ENCODE data around the gene METTL1.

DNA sequence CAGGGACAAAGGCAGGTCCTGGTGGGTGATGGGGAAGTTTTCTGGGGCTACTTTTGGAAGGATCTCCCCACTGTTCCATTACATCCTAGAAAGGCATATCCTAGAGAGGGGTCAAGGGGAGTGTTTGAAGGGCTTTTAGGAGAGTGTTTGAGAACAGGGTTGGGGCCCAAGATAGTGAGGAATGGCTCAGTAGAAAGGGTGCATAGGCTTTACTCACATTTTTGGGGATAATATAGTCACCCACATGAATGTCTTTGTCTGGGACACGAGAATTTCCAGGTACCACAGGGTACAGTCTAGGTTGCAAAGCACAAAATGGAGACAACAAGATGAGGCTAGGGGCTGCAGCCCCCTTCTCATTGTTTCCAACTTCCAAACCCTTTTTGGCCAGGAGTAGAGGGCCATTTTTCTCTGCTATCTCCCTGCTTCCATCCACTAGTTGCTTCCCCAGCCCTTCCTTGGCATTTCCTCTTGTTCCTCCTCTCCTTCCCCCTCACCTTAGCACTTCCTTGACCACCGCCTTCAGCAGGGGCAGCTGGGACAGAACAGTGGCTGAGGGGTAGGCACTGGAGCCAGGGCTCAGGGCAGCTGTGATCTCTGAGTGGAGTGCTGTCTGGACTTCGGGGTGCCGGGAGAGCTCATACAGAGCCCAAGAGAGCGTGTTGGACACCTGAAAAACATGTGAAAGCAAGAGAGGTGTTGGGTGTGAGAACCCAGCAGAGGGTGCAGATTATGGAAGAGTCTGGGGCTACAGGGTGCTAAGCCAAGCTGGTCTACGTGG is 7.8 kb downstream of the METTL1 start:
- TF ChIP-seq, protein P1, sequence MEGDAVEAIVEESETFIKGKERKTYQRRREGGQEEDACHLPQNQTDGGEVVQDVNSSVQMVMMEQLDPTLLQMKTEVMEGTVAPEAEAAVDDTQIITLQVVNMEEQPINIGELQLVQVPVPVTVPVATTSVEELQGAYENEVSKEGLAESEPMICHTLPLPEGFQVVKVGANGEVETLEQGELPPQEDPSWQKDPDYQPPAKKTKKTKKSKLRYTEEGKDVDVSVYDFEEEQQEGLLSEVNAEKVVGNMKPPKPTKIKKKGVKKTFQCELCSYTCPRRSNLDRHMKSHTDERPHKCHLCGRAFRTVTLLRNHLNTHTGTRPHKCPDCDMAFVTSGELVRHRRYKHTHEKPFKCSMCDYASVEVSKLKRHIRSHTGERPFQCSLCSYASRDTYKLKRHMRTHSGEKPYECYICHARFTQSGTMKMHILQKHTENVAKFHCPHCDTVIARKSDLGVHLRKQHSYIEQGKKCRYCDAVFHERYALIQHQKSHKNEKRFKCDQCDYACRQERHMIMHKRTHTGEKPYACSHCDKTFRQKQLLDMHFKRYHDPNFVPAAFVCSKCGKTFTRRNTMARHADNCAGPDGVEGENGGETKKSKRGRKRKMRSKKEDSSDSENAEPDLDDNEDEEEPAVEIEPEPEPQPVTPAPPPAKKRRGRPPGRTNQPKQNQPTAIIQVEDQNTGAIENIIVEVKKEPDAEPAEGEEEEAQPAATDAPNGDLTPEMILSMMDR (conservative IDR thresholded peaks at IDR 0.05), result no peak
- TF ChIP-seq EZH2 (IDR thresholded peaks at IDR 0.05; ENCODE audit: low read depth), result no peak

Measured in PC-9 (cell line).